Measurements from ENCODE around the gene HEATR5A. TPM values are rescaled to one million over a fixed set of nuclear protein-coding genes. Genes with fewer than 3 reads are reported as not detected.

The HEATR5A gene
- total RNA-seq, result 77.8 and 90.7 TPM in 2 replicates

GRCh38 chr14:31420319-31421111 is at the start of gene HEATR5A:
HEATR5A (minus strand) TSS chr14:31420550; CDS start chr14:31402975, 17,575 bp downstream.

DNA sequence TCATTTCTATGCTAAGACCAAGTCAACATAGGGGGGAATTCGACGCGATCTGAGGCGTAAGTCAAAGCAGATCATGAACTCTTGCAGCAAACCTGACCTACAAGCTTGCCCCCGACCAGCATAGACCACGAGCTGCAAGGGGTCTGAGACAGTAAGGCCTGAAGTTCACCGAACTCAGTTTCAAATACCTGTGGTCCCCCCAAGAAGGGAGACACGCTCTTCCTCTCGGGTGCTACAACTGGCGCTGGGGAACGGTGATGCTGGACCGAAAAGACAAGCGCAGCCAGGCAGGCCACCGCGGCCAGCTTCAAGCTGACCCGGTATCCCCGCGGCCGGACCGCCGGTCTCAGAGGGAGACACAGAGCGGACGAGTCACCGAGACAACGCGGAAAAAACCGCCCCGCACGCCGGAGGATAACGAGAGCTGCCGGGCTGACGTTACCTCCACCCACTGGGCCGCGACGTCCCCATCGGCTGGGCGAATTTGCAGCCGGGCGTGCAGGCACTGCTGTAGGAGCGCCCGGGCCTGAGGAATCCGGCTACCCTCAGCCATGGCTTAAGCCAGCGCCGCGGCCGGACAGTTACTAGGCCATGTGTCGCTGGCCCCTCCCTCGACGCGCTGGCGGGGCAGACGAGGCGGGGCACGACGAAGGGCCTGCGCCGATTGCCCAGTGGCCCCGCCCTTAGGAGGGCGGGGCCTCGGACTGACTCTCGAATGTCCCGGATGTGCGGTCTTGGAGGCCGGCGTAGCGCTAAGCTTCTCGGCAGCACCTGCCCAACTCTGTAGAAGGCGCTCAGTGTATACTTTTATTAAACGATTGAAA is 36.7 kb upstream of the HEATR5A start, which contains the start of gene DTD2:
DTD2 (minus strand) TSS at position 666 of the 824 bp plus-strand sequence; CDS start at position 553, 113 bp downstream.

Other genes with a start within 250 kb of the HEATR5A start
- gene HECTD1, start 212.8 kb downstream of the HEATR5A start, total RNA-seq, result 215 and 246 TPM in 2 replicates
- 30.8 and 41.0 TPM in 2 replicates for gene DTD2, start 37.0 kb upstream of the HEATR5A start, total RNA-seq
- not detected in 2 replicates for gene GPR33, start 67.5 kb upstream of the HEATR5A start, total RNA-seq
- gene NUBPL, start 140.9 kb upstream of the HEATR5A start, total RNA-seq, result 11.9 and 12.0 TPM in 2 replicates